ENCODE data around the gene PKMYT1.

Gene PKMYT1

GRCh38 chr16:2980227-2981176 is at the start of gene PKMYT1:
Gene PKMYT1, minus strand, starts transcription at chr16:2980446. Its CDS starts 789 bp downstream, at chr16:2979657.
- POLR2A ChIA-PET: interaction anchor here (0.5 to 1.0 kb wide), 2 partner anchors 10 to 15 kb away, joined by 3 to 6 read pairs; no protein-coding TSS in a partner anchor
- no peak for TF ChIP-seq CTCF (IDR thresholded peaks at IDR 0.05; ENCODE audit: control extremely low read depth, extremely low read depth, low read depth, missing control alignments)
- CTCF ChIA-PET: interaction anchor here (1.1 to 3.3 kb wide), 6 partner anchors 11 to 51 kb away, joined by 3 to 13 read pairs (median 6); partner anchors contain the start of gene PAQR4
- peak; percentile 100 for DNase-seq (ENCODE audit: extremely low spot score)

GRCh38 chr16:3029491-3030221 is 49.4 kb upstream of the PKMYT1 start:
- CTCF ChIA-PET: interaction anchor here (0.7 to 15.9 kb wide), 13 partner anchors 8 to 991 kb away, joined by 3 to 231 read pairs (median 8); partner anchors contain the start of genes HCFC1R1, MMP25, THOC6 and TNFRSF12A
- DNase-seq (ENCODE audit: extremely low spot score): no peak
- no peak for TF ChIP-seq CTCF (IDR thresholded peaks at IDR 0.05; ENCODE audit: control extremely low read depth, extremely low read depth, low read depth, missing control alignments)
- POLR2A ChIA-PET: interaction anchor here (1.5 kb wide), 1 partner anchor 29 kb away, joined by 3 read pairs; no protein-coding TSS in a partner anchor

- CTCF ChIA-PET: interaction anchor here (0.7 to 15.9 kb wide), 31 partner anchors 7 to 990 kb away, joined by 3 to 231 read pairs (median 6); partner anchors contain the start of genes CLDN6, CLDN9, HCFC1R1 and MMP25
- no peak for DNase-seq (ENCODE audit: extremely low spot score)
- no peak for TF ChIP-seq CTCF (IDR thresholded peaks at IDR 0.05; ENCODE audit: control extremely low read depth, extremely low read depth, low read depth, missing control alignments)
- POLR2A ChIA-PET: interaction anchor here (0.6 to 1.5 kb wide), 4 partner anchors 25 to 286 kb away, joined by 3 to 5 read pairs (median 4); no protein-coding TSS in a partner anchor
These were observed 48.6 kb upstream of the PKMYT1 start for GRCh38 chr16:3028716-3029319.

- POLR2A ChIA-PET: interaction anchor here (0.6 to 1.5 kb wide), 4 partner anchors 24 to 285 kb away, joined by 3 to 5 read pairs (median 4); no protein-coding TSS in a partner anchor
- TF ChIP-seq CTCF (IDR thresholded peaks at IDR 0.05; ENCODE audit: control extremely low read depth, extremely low read depth, low read depth, missing control alignments): peak; percentile 96
- CTCF ChIA-PET: interaction anchor here (0.7 to 15.9 kb wide), 27 partner anchors 9 to 160 kb away, joined by 3 to 231 read pairs (median 6); partner anchors contain the start of genes CLDN6, CLDN9, IL32 and MMP25
- DNase-seq (ENCODE audit: extremely low spot score): peak; percentile 93
These were observed 47.9 kb upstream of the PKMYT1 start for GRCh38 chr16:3027983-3028715.

- ChIA-PET CTCF (interaction anchor here (1.1 to 15.9 kb wide), 24 partner anchors 8 to 141 kb away, joined by 3 to 231 read pairs (median 7); partner anchors contain the start of genes CLDN6, CLDN9, IL32 and MMP25), POLR2A (no interaction called here)
- no peak for DNase-seq (ENCODE audit: extremely low spot score)
- no peak for TF ChIP-seq CTCF (IDR thresholded peaks at IDR 0.05; ENCODE audit: control extremely low read depth, extremely low read depth, low read depth, missing control alignments)
These were observed 47.2 kb upstream of the PKMYT1 start for GRCh38 chr16:3027489-3027795.
